CD4-positive, alpha-beta memory T cell (primary cell): ENCODE results near the gene ZBP1. TPM values are rescaled to one million over a fixed set of nuclear protein-coding genes. Genes with fewer than 3 reads are reported as not detected.

Source experiments
- CTCF ChIA-PET: fragments of 350-600 bp; sonication (Branson Sonifier 250); formaldehyde crosslinking; loops from one replicate; lab custom pipeline; 2021; ENCODE audit warnings: inconsistent platforms; ENCODE audit not compliant: partially characterized antibody; lab: Charles Lee
- POLR2A ChIA-PET: fragments of 350-600 bp; sonication (Branson Sonifier 250); formaldehyde crosslinking; loops from one replicate; lab custom pipeline; 2021; ENCODE audit not compliant: partially characterized antibody; lab: Charles Lee
- DNase-seq, 5 donors: peaks; one replicate each; pipeline versions ENCODE4 v3.0.0 to v3.0.0-alpha.2; 2020 to 2022; ENCODE audit warnings: mixed read lengths in 1 of 5
- H3K27ac ChIP-seq: one replicate; pipeline ENCODE4 v1.7.0; 2013; ENCODE audit warnings: low read depth, low read length
- H3K27me3 ChIP-seq: 2 replicates; pipeline ENCODE4 v1.7.0; 2013; ENCODE audit warnings: mild to moderate bottlenecking, low read length, moderate library complexity; ENCODE audit not compliant: insufficient read depth
- H3K36me3 ChIP-seq: 2 replicates; pipeline ENCODE4 v1.7.0; 2013; ENCODE audit warnings: mild to moderate bottlenecking, low read length, moderate library complexity; ENCODE audit not compliant: insufficient read depth
- H3K4me1 ChIP-seq: 2 replicates; pipeline ENCODE4 v1.7.0; 2013; ENCODE audit warnings: mild to moderate bottlenecking, low read length, moderate library complexity; ENCODE audit not compliant: insufficient read depth
- H3K4me3 ChIP-seq, 2 donors: one replicate each; pipeline ENCODE4 v1.7.0; 2013; ENCODE audit warnings: low read length in 2 of 2, mild to moderate bottlenecking in 1 of 2
- H3K9me3 ChIP-seq, 2 donors: one replicate each; pipeline ENCODE4 v1.7.0; 2013; ENCODE audit warnings: low read length in 2 of 2, control low read depth in 1 of 2; ENCODE audit not compliant: control insufficient read depth in 1 of 2
- H3K27ac Mint-ChIP-seq, 7 donors: one replicate each; pipeline ENCODE4 v1.8.0; 2020 to 2021; ENCODE audit warnings: mixed read lengths in 7 of 7, mild to moderate bottlenecking in 6 of 7, inconsistent platforms in 3 of 7, moderate library complexity in 3 of 7
- H3K27me3 Mint-ChIP-seq, 2 donors: one replicate each; pipeline ENCODE4 v1.8.0; 2020 to 2021; ENCODE audit warnings: mixed read lengths in 2 of 2
- H3K36me3 Mint-ChIP-seq, 2 donors: one replicate each; pipeline ENCODE4 v1.8.0; 2020 to 2021; ENCODE audit warnings: mixed read lengths in 2 of 2, inconsistent platforms in 1 of 2, mild to moderate bottlenecking in 1 of 2
- H3K4me1 Mint-ChIP-seq, 4 donors: one replicate each; pipeline ENCODE4 v1.8.0; 2020 to 2021; ENCODE audit warnings: mixed read lengths in 4 of 4, mild to moderate bottlenecking in 1 of 4
- H3K4me3 Mint-ChIP-seq, 8 donors: one replicate each; pipeline ENCODE4 v1.8.0; 2020 to 2021; ENCODE audit warnings: mixed read lengths in 8 of 8, mild to moderate bottlenecking in 7 of 8, moderate library complexity in 6 of 8, inconsistent platforms in 3 of 8
- H3K9me3 Mint-ChIP-seq, 8 donors: one replicate each; pipeline ENCODE4 v1.8.0; 2020 to 2021; ENCODE audit warnings: mixed read lengths in 8 of 8, mild to moderate bottlenecking in 5 of 8, inconsistent platforms in 3 of 8, moderate library complexity in 1 of 8
- intact Hi-C: fragments of 100-400 bp; cut with micrococcal nuclease; formaldehyde crosslinking; loops from one replicate; pipeline ENCODE4 v1.15.1; 2023
- polyA plus RNA-seq, 2 donors: library from polyadenylated mRNA; unstranded; fragments of 300-500 nt; fragmentation: Illumina TruSeq; gene quantifications; one replicate each; pipeline ENCODE4 v1.2.3, GENCODE V29; 2021
- total RNA-seq, 2 experiments: library from RNA; stranded (reverse); gene quantifications; one replicate each; pipeline ENCODE4 v1.2.3, GENCODE V29; 2021

The ZBP1 gene
- total and polyA plus RNA-seq, 4 experiments from 2014 or later, result 11.7 to 25.2 (median 19.8) TPM

DNA sequence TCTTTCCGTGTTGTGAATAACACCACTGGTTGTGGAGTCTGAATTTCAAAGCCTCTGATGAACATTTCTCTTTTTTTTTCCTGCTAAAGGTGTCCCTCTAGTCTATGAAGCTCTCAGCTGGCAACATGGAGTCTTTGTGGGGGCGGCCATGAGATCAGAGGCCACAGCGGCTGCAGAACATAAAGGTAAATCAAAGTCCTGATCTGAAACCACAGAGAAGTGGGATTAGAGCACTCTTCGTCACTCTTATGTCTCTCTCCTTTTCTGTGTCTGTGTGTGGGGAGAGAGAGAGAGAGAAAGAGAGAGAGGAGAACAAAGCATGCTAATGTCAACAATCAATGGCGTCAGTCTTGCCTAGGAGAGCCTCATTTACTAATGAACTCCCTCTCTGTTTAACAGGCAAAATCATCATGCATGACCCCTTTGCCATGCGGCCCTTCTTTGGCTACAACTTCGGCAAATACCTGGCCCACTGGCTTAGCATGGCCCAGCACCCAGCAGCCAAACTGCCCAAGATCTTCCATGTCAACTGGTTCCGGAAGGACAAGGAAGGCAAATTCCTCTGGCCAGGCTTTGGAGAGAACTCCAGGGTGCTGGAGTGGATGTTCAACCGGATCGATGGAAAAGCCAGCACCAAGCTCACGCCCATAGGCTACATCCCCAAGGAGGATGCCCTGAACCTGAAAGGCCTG, 55.1 kb downstream of the ZBP1 start:
- H3K9me3 Mint-ChIP-seq, result no peaks in the 10 kb centered on the region
- POLR2A ChIA-PET, result no interaction called here
- no peak overlapping the region for H3K27ac Mint-ChIP-seq
- no peak overlapping the region for H3K27ac ChIP-seq
- H3K4me1 Mint-ChIP-seq, result no peaks in the 10 kb centered on the region
- intact Hi-C loops, result no loop called here
- CTCF ChIA-PET, result no interaction called here
- no peaks in the 10 kb centered on the region for H3K4me1 ChIP-seq
- H3K9me3 ChIP-seq, result no peaks in the 10 kb centered on the region
- no peak for DNase-seq
- no peak overlapping the region for H3K4me3 ChIP-seq
- H3K36me3 Mint-ChIP-seq, result no peaks in the 10 kb centered on the region
- no peaks in the 10 kb centered on the region for H3K27me3 ChIP-seq
- no peaks in the 10 kb centered on the region for H3K36me3 ChIP-seq
- peaks cover 0 to 21% of the 10 kb centered on the region in 2 donors for H3K27me3 Mint-ChIP-seq
- H3K4me3 Mint-ChIP-seq, result no peak overlapping the region

GRCh38 chr20:57564180-57564802, 55.9 kb downstream of the ZBP1 start:
- Mint-ChIP-seq H3K4me1 (no peaks in the 10 kb centered on the region), H3K36me3 (no peaks in the 10 kb centered on the region), H3K27me3 (peaks cover 4 to 26% of the 10 kb centered on the region in 2 donors), H3K4me3 (no peak overlapping the region), H3K9me3 (no peaks in the 10 kb centered on the region), H3K27ac (no peak overlapping the region)
- no peak for DNase-seq
- Histone ChIP-seq H3K36me3 (no peaks in the 10 kb centered on the region), H3K27ac (no peak overlapping the region), H3K9me3 (no peaks in the 10 kb centered on the region), H3K4me1 (no peaks in the 10 kb centered on the region), H3K27me3 (no peaks in the 10 kb centered on the region), H3K4me3 (no peak overlapping the region)
- POLR2A ChIA-PET, result no interaction called here
- intact Hi-C loops, result no loop called here
- CTCF ChIA-PET, result no interaction called here

DNA sequence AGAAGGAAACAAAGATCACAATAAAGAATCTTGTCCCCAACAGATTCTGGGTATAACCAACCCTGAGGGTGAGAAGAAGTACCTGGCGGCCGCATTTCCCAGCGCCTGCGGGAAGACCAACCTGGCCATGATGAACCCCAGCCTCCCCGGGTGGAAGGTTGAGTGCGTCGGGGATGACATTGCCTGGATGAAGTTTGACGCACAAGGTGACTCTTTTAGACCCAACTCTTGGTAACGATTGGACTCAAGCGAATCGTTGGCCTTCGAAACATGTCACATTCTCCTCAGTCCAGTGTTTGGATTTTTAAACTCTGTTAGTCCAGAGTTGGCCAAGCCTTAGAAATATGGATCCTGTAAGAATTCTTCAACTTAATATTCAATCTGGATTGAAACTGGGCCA, 56.7 kb downstream of the ZBP1 start:
- Histone ChIP-seq H3K36me3 (no peaks in the 10 kb centered on the region), H3K4me3 (no peak overlapping the region), H3K4me1 (no peaks in the 10 kb centered on the region), H3K27me3 (no peaks in the 10 kb centered on the region), H3K27ac (no peak overlapping the region), H3K9me3 (no peaks in the 10 kb centered on the region)
- H3K27me3 Mint-ChIP-seq, result peaks cover 6 to 24% of the 10 kb centered on the region in 2 donors
- H3K27ac Mint-ChIP-seq, result no peak overlapping the region
- ChIA-PET CTCF (no interaction called here), POLR2A (no interaction called here)
- DNase-seq, result no peak
- H3K4me3 Mint-ChIP-seq, result no peak overlapping the region
- H3K36me3 Mint-ChIP-seq, result no peaks in the 10 kb centered on the region
- intact Hi-C loops, result no loop called here
- no peaks in the 10 kb centered on the region for H3K4me1 Mint-ChIP-seq
- no peaks in the 10 kb centered on the region for H3K9me3 Mint-ChIP-seq

DNA sequence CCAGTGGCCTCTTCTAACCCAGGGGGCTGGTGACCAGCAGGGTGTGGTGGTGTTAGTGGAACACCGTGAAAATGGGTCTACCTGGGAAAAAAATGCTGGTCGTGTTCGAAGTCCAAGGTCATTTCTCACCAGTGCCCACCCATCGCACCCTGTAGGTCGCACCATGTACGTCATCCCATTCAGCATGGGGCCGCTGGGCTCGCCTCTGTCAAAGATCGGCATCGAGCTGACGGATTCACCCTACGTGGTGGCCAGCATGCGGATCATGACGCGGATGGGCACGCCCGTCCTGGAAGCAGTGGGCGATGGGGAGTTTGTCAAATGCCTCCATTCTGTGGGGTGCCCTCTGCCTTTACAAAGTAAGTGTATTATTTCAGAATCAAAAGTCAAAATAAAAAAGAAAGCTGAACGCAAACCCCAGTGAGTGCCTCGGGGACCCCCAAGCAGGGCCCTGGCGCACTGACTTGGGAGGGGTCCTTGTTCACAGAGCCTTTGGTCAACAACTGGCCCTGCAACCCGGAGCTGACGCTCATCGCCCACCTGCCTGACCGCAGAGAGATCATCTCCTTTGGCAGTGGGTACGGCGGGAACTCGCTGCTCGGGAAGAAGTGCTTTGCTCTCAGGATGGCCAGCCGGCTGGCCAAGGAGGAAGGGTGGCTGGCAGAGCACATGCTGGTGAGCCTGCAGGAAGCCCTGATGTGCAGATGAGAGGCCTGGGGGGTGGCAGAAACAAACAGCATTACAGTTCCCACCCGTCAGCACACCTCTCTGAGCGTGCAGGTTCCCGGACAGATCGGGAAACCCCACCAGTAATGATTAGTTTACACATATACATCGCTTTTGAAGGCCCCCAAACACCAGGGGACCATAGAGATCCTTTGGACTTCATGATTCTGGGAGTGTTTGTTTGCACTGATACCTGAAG, 57.4 kb downstream of the ZBP1 start:
- Histone ChIP-seq H3K9me3 (no peaks in the 10 kb centered on the region), H3K27me3 (no peaks in the 10 kb centered on the region), H3K4me3 (no peak overlapping the region), H3K4me1 (no peaks in the 10 kb centered on the region), H3K36me3 (no peaks in the 10 kb centered on the region), H3K27ac (no peak overlapping the region)
- no peak for DNase-seq
- Mint-ChIP-seq H3K27me3 (peaks cover 6 to 24% of the 10 kb centered on the region in 2 donors), H3K36me3 (no peaks in the 10 kb centered on the region), H3K4me3 (no peak overlapping the region), H3K27ac (no peak overlapping the region), H3K9me3 (no peaks in the 10 kb centered on the region), H3K4me1 (no peaks in the 10 kb centered on the region)
- intact Hi-C loops, result no loop called here
- CTCF ChIA-PET, result no interaction called here
- POLR2A ChIA-PET, result no interaction called here

- ChIA-PET CTCF (no interaction called here), POLR2A (no interaction called here)
- H3K4me1 ChIP-seq, result no peaks in the 10 kb centered on the region
- H3K36me3 Mint-ChIP-seq, result no peaks in the 10 kb centered on the region
- H3K27ac ChIP-seq, result no peak overlapping the region
- no peak for DNase-seq
- H3K36me3 ChIP-seq, result no peaks in the 10 kb centered on the region
- H3K4me3 Mint-ChIP-seq, result no peak overlapping the region
- no peak overlapping the region for H3K4me3 ChIP-seq
- no peaks in the 10 kb centered on the region for H3K4me1 Mint-ChIP-seq
- H3K9me3 ChIP-seq, result no peaks in the 10 kb centered on the region
- no peaks in the 10 kb centered on the region for H3K27me3 ChIP-seq
- peaks cover 10 to 28% of the 10 kb centered on the region in 2 donors for H3K27me3 Mint-ChIP-seq
- H3K9me3 Mint-ChIP-seq, result no peaks in the 10 kb centered on the region
- H3K27ac Mint-ChIP-seq, result no peak overlapping the region
- intact Hi-C loops, result no loop called here
These were observed 58.6 kb downstream of the ZBP1 start for GRCh38 chr20:57561356-57562279.

DNA sequence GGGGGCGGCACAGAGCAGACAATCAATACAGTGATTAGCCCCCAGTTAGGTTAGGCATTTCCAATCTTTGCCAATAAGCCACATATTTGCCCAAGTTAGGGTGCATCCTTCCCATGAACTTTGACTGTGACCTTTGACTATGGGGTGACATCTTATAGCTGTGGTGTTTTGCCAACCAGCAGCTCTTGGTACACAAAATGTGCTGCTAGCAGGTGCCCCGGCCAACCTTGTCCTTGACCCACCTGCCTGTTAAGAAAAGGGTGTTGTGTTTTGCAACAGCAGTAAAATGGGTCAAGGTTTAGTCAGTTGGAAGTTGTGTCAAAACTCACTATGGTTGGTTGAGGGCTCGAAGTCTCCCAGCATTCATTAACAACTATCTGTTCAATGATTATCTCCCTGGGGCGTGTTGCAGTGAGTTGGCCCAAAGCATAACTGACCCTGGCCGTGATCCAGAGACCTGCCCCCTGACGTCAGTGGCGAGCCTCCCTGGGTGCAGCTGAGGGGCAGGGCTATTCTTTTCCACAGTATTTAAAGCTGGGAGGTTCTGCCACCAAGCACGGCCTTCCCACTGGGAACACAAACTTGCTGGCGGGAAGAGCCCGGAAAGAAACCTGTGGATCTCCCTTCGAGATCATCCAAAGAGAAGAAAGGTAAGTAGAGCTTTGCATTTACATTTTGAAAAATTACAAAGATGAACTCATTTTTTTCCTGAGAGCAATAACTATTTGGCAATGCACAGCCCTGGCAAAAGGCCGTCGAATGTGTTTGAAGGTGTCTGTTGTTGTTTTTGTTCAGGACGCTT, 59.5 kb downstream of the ZBP1 start, which contains the start of gene PCK1:
TSS of gene PCK1 (plus strand) at position 557 of the 802 bp plus-strand sequence. CDS start 302 bp downstream, outside the sequence.
- DNase-seq, result no peak
- no peak within 1 kb of the TSS for H3K27ac ChIP-seq
- Mint-ChIP-seq H3K36me3 (no peaks in the 10 kb centered on the region), H3K9me3 (no peaks in the 10 kb centered on the region), H3K4me1 (no peaks in the 10 kb centered on the region), H3K4me3 (no peak within 1 kb of the TSS), H3K27me3 (peaks cover 13 to 34% of the 10 kb centered on the region in 2 donors), H3K27ac (no peak within 1 kb of the TSS)
- ChIA-PET POLR2A (no interaction called here), CTCF (no interaction called here)
- no peaks in the 10 kb centered on the region for H3K9me3 ChIP-seq
- H3K36me3 ChIP-seq, result no peaks in the 10 kb centered on the region
- H3K4me3 ChIP-seq, result no peak within 1 kb of the TSS
- H3K4me1 ChIP-seq, result no peaks in the 10 kb centered on the region
- intact Hi-C loops, result no loop called here
- no peaks in the 10 kb centered on the region for H3K27me3 ChIP-seq
